Upper lobe of right lung (tissue), 1 donor: Measurements from ENCODE around the gene PEX11B. TPM values are rescaled to one million over a fixed set of nuclear protein-coding genes. Genes with fewer than 3 reads are reported as not detected.
A peak's percentile ranks its signal among the peaks of the same experiment; 100 is the strongest.

Source experiments
- ATAC-seq: fragments of 200-7000 bp; cut with Tn5 transposase; one replicate; pipeline ENCODE4 v1.9.1; 2020; ENCODE audit warnings: mild to moderate bottlenecking, moderate library complexity
- DNase-seq: peaks from one replicate; pipeline ENCODE4 v3.0.0-alpha.2; 2020
- H3K27ac ChIP-seq: fragments of 200-600 bp; one replicate; pipeline ENCODE4 v1.8.0; 2022
- H3K27me3 ChIP-seq: fragments of 200-600 bp; one replicate; pipeline ENCODE4 v1.8.0; 2022; ENCODE audit warnings: mild to moderate bottlenecking
- H3K36me3 ChIP-seq: fragments of 200-600 bp; one replicate; pipeline ENCODE4 v1.8.0; 2022
- H3K4me1 ChIP-seq: fragments of 200-600 bp; one replicate; pipeline ENCODE4 v1.8.0; 2022
- H3K4me3 ChIP-seq: fragments of 200-600 bp; one replicate; pipeline ENCODE4 v1.8.0; 2022; ENCODE audit warnings: mild to moderate bottlenecking
- H3K9me3 ChIP-seq: fragments of 200-600 bp; one replicate; pipeline ENCODE4 v1.8.0; 2022
- intact Hi-C: fragments of 100-400 bp; cut with DNase I; formaldehyde crosslinking; loops from one replicate; pipeline ENCODE4 v1.11.0; 2022
- total RNA-seq: library from RNA; stranded (reverse); fragmentation: NEBNext Ultra II Directional; extraction: Animal tissue kit (Norgen Biotek cat#: 25700); gene quantifications from one replicate; pipeline ENCODE4 v1.2.1, GENCODE V29; 2021
- TF ChIP-seq, protein P1 (sequence below): fragments of 200-600 bp; IDR thresholded peaks from one replicate; pipeline ENCODE4 v1.8.0; 2022; ENCODE audit warnings: antibody characterized with exemption
- donor health status: DM: no; HTN: yes; CAD: no; lungs with severe emphysema.

PEX11B gene
- total RNA-seq, 1 donor from 2014 or later, result 31.0 TPM

DNA sequence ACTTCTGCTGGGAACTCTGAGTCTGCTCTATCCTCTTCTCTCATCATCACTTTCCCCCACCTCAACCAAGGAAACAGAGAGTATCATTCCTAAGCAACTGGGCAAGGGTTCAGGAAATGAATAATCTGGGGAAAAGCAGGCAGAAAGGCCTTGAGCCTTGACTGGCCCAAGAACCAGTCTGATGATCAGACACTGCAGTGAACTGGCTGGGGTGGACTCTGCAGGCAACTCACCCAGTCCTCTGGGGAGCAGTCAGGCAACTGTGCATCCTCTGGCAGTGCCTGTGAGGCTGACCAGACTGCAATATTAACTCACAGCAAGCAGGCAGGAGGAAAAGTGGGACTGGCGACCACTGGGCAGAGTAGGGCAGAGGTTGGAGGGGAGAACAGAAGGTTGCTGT, 33.8 kb downstream of the PEX11B start:
- no peaks in the 10 kb centered on the region for H3K36me3 ChIP-seq
- no peaks in the 10 kb centered on the region for H3K27me3 ChIP-seq
- intact Hi-C loops, result no loop called here
- DNase-seq (no peak), ATAC-seq (no peak)
- no peaks in the 10 kb centered on the region for H3K9me3 ChIP-seq
- no peaks in the 10 kb centered on the region for H3K4me1 ChIP-seq
- TF ChIP-seq, protein P1, sequence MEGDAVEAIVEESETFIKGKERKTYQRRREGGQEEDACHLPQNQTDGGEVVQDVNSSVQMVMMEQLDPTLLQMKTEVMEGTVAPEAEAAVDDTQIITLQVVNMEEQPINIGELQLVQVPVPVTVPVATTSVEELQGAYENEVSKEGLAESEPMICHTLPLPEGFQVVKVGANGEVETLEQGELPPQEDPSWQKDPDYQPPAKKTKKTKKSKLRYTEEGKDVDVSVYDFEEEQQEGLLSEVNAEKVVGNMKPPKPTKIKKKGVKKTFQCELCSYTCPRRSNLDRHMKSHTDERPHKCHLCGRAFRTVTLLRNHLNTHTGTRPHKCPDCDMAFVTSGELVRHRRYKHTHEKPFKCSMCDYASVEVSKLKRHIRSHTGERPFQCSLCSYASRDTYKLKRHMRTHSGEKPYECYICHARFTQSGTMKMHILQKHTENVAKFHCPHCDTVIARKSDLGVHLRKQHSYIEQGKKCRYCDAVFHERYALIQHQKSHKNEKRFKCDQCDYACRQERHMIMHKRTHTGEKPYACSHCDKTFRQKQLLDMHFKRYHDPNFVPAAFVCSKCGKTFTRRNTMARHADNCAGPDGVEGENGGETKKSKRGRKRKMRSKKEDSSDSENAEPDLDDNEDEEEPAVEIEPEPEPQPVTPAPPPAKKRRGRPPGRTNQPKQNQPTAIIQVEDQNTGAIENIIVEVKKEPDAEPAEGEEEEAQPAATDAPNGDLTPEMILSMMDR, result no peak
- no peak overlapping the region for H3K4me3 ChIP-seq
- H3K27ac ChIP-seq, result no peak overlapping the region

DNA sequence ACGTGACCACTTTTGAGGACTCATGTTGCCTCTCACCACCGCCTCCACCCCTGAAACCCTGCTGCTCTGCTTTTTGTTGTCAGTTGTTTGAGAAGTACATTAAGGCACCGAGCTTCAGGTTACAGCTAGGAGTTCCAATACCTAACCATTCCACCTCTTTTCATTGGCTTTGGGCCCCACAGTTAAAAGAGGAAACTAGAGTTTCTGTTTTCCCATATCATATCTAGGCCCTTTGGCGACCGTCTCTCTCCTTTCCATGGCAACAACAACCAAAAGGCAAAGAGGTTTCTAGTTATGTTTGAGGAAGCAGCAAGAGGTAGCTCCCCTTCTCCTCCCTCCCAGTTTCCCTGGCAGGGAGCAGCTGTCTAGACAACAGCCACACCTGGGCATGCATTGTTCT, 38.7 kb downstream of the PEX11B start:
- ATAC-seq (no peak), DNase-seq (no peak)
- Histone ChIP-seq H3K27me3 (no peaks in the 10 kb centered on the region), H3K9me3 (no peaks in the 10 kb centered on the region), H3K4me3 (no peak overlapping the region), H3K36me3 (no peaks in the 10 kb centered on the region), H3K4me1 (no peaks in the 10 kb centered on the region), H3K27ac (no peak overlapping the region)
- intact Hi-C loops, result no loop called here
- TF ChIP-seq, protein P1, result no peak

DNA sequence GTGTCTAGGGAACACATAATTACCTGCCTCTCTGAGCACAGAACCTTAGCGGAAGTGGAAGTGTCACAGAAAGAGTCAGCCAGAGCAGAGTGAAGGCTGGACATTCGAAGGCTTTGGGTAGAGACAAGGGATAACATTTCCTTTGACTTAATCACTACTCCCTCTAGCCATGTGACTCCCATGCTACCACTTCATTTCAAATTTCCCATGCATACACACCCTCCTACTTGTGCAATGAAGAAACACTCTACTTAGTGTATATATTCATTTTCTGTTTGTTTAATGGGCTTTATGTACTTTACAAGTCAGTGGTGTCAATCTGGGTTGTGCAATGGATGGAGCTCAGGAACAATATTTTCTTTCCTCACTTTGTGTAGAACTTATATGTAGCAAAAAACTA, 39.8 kb downstream of the PEX11B start:
- no peaks in the 10 kb centered on the region for H3K27me3 ChIP-seq
- H3K9me3 ChIP-seq, result no peaks in the 10 kb centered on the region
- intact Hi-C loops, result no loop called here
- H3K4me1 ChIP-seq, result no peaks in the 10 kb centered on the region
- TF ChIP-seq, protein P1, result no peak
- no peak for DNase-seq
- no peak overlapping the region for H3K27ac ChIP-seq
- H3K36me3 ChIP-seq, result no peaks in the 10 kb centered on the region
- ATAC-seq, result no peak
- H3K4me3 ChIP-seq, result no peak overlapping the region

GRCh38 chr1:145877923-145878486, 40.5 kb downstream of the PEX11B start:
- ATAC-seq, result peak; percentile 7
- Histone ChIP-seq H3K27ac (no peak overlapping the region), H3K4me3 (no peak overlapping the region), H3K27me3 (no peaks in the 10 kb centered on the region), H3K36me3 (no peaks in the 10 kb centered on the region), H3K4me1 (peaks cover under 1% of the 10 kb centered on the region), H3K9me3 (no peaks in the 10 kb centered on the region)
- DNase-seq, result no peak
- intact Hi-C loops, result no loop called here
- TF ChIP-seq, protein P1, result no peak

GRCh38 chr1:145874646-145875045, 43.9 kb downstream of the PEX11B start:
- ATAC-seq (no peak), DNase-seq (no peak)
- Histone ChIP-seq H3K36me3 (no peaks in the 10 kb centered on the region), H3K4me1 (peaks cover 8% of the 10 kb centered on the region), H3K27ac (no peak overlapping the region), H3K4me3 (no peak overlapping the region), H3K9me3 (no peaks in the 10 kb centered on the region), H3K27me3 (no peaks in the 10 kb centered on the region)
- intact Hi-C loops, result no loop called here
- TF ChIP-seq, protein P1, result no peak
